Panc1 (cell line): ENCODE results near the gene SYDE2. TPM values are rescaled to one million over a fixed set of nuclear protein-coding genes. Genes with fewer than 3 reads are reported as not detected.
"Not testable (repeated sequence)": the region's sequence is repeated elsewhere in the genome, so short reads cannot be mapped to it uniquely, and the experiment has no call there.

Experiments
- ATAC-seq: fragments of 200-7000 bp; cut with Tn5 transposase; 2 replicates; pipeline ENCODE4 v1.9.1; 2020; ENCODE audit warnings: mild to moderate bottlenecking, moderate library complexity
- BruUV-seq: library from RNA; stranded (reverse); fragments of 400-500 nt; replicated peaks from 2 replicates; lab custom pipeline; 2021; lab: Mats Ljungman, UMichigan
- CTCF ChIA-PET: fragments of 300-600 bp; sonication (Branson Sonifier 250); formaldehyde crosslinking; loops from one replicate; lab custom pipeline; 2022; ENCODE audit warnings: antibody characterized with exemption; lab: Charles Lee
- POLR2A ChIA-PET: fragments of 300-600 bp; sonication (Branson Sonifier 250); formaldehyde crosslinking; loops from one replicate; lab custom pipeline; 2022; ENCODE audit warnings: antibody characterized with exemption; lab: Charles Lee
- DNase-seq: peaks from one replicate; pipeline ENCODE4 v3.0.0-alpha.2; 2010; ENCODE audit warnings: low read depth, low spot score
- H3K27ac ChIP-seq: 2 replicates; pipeline ENCODE4 v1.5.1; 2011; ENCODE audit warnings: mild to moderate bottlenecking, low read length, inconsistent platforms
- H3K27me3 ChIP-seq: fragments of 200-500 bp; sonication (Bioruptor generic); 2 replicates; pipeline ENCODE4 v1.6.0; 2014; ENCODE audit warnings: low read length, inconsistent platforms; ENCODE audit not compliant: control insufficient read depth, insufficient read depth
- H3K36me3 ChIP-seq: fragments of 200-500 bp; sonication (Bioruptor generic); 2 replicates; pipeline ENCODE4 v1.5.1; 2014; ENCODE audit warnings: inconsistent platforms, mild to moderate bottlenecking, low read length, moderate library complexity; ENCODE audit not compliant: control insufficient read depth, insufficient read depth
- H3K4me1 ChIP-seq: 2 replicates; pipeline ENCODE4 v1.5.1; 2011; ENCODE audit warnings: inconsistent platforms, mild to moderate bottlenecking, low read length, moderate library complexity; ENCODE audit not compliant: control insufficient read depth, insufficient read depth
- H3K4me3 ChIP-seq, 2 experiments: 2 replicates each; pipeline ENCODE4 v1.5.1; 2011 to 2012; ENCODE audit warnings: low read depth in 2 of 2, low read length in 2 of 2, mild to moderate bottlenecking in 2 of 2, inconsistent platforms in 1 of 2, moderate library complexity in 1 of 2
- H3K9me3 ChIP-seq: fragments of 200-500 bp; sonication (Bioruptor generic); 2 replicates; pipeline ENCODE4 v1.5.1; 2014; ENCODE audit warnings: low read depth, mild to moderate bottlenecking, inconsistent platforms, low read length, moderate library complexity; ENCODE audit not compliant: control insufficient read depth, insufficient read depth
- POLR2AphosphoS5 ChIP-seq: IDR thresholded peaks from 2 replicates; pipeline ENCODE4 v1.6.1; 2012; ENCODE audit warnings: mild to moderate bottlenecking, low read depth, low read length, moderate library complexity
- REST ChIP-seq, 2 experiments: IDR thresholded peaks; 2 replicates each; pipeline ENCODE4 v1.6.1; 2011 to 2012; ENCODE audit warnings: low read depth in 2 of 2, control low read depth in 1 of 2, low read length in 1 of 2, mild to moderate bottlenecking in 1 of 2, moderate library complexity in 1 of 2; ENCODE audit not compliant: insufficient read depth in 1 of 2
- SIN3A ChIP-seq: IDR thresholded peaks from 2 replicates; pipeline ENCODE4 v1.6.1; 2012; ENCODE audit warnings: low read depth, mild to moderate bottlenecking, low read length, moderate library complexity, borderline replicate concordance; ENCODE audit not compliant: insufficient read depth
- TCF7L2 ChIP-seq: IDR thresholded peaks from 2 replicates; pipeline ENCODE4 v1.6.1; 2011; ENCODE audit warnings: mild to moderate bottlenecking, low read depth, low read length, inconsistent platforms
- in situ Hi-C: cut with HindIII; loops from 2 replicates; pipeline ENCODE4 v1.10.0; 2016; ENCODE audit warnings: low sequenced_read_pairs, low pct_unique_long_range_greater_than_20kb
- intact Hi-C: fragments of 100-400 bp; cut with micrococcal nuclease; formaldehyde crosslinking; loops from one replicate; pipeline ENCODE4 v1.10.0; 2022; ENCODE audit not compliant: unreplicated experiment
- total RNA-seq: library from RNA; stranded (reverse); gene quantifications from one replicate; pipeline ENCODE4 v1.2.1, GENCODE V29; 2021; ENCODE audit not compliant: unreplicated experiment
- TF ChIP-seq, protein P1 (sequence below): fragments of 450-650 bp; IDR thresholded peaks from 2 replicates; pipeline ENCODE4 v1.5.1; 2017; ENCODE audit warnings: mild to moderate bottlenecking

The SYDE2 gene
- total RNA-seq, 1 experiment from 2014 or later: 18.2 TPM

DNA sequence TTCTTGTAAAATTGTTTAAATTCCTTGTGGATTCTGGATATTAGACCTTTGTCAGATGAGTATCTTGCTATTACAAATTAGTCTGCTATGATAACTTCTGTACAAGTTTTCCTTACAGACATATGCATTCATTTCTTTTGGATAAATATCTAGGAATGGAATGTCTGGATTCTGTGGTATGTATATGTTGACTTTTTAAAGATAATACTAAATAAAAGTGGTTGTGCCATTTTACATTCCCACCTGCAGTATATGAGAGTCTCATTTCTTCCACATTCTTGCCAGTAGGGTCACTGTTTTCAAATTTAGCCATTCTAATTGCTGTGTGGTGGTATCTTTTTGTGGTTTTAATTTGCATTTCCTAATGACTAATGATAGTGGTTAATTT lies 53.9 kb downstream of the SYDE2 start:
- TF ChIP-seq SIN3A (no peak), TCF7L2 (no peak), REST (IDR thresholded peaks at IDR 0.05; ENCODE audit: insufficient read depth in 1 of 2, low read depth in 2 of 2, low read length in 1 of 2) (no peak), POLR2AphosphoS5 (no peak)
- TF ChIP-seq, protein P1, sequence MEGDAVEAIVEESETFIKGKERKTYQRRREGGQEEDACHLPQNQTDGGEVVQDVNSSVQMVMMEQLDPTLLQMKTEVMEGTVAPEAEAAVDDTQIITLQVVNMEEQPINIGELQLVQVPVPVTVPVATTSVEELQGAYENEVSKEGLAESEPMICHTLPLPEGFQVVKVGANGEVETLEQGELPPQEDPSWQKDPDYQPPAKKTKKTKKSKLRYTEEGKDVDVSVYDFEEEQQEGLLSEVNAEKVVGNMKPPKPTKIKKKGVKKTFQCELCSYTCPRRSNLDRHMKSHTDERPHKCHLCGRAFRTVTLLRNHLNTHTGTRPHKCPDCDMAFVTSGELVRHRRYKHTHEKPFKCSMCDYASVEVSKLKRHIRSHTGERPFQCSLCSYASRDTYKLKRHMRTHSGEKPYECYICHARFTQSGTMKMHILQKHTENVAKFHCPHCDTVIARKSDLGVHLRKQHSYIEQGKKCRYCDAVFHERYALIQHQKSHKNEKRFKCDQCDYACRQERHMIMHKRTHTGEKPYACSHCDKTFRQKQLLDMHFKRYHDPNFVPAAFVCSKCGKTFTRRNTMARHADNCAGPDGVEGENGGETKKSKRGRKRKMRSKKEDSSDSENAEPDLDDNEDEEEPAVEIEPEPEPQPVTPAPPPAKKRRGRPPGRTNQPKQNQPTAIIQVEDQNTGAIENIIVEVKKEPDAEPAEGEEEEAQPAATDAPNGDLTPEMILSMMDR: peak; percentile 12; the same call in 1 of the 2 replicates
- no peak overlapping the region for H3K27ac ChIP-seq
- ChIA-PET CTCF (no interaction called here), POLR2A (no interaction called here)
- in situ Hi-C loops (no loop called here), intact Hi-C loops (no loop called here)
- no peak overlapping the region for H3K4me3 ChIP-seq
- H3K9me3 ChIP-seq: no peaks in the 10 kb centered on the region
- no TSS peak for BruUV-seq
- DNase-seq (no peak), ATAC-seq (peak; percentile 69)
- no peaks in the 10 kb centered on the region for H3K27me3 ChIP-seq
- no peaks in the 10 kb centered on the region for H3K36me3 ChIP-seq
- H3K4me1 ChIP-seq: no peaks in the 10 kb centered on the region

GRCh38 chr1:85146298-85146971 lies 54.4 kb downstream of the SYDE2 start:
- BruUV-seq, H3K27ac ChIP-seq, intact Hi-C loops, in situ Hi-C loops, DNase-seq, H3K27me3 ChIP-seq, H3K4me3 ChIP-seq, CTCF ChIA-PET, H3K4me1 ChIP-seq, H3K9me3 ChIP-seq, POLR2A ChIA-PET, ATAC-seq, H3K36me3 ChIP-seq: not testable (repeated sequence)

DNA sequence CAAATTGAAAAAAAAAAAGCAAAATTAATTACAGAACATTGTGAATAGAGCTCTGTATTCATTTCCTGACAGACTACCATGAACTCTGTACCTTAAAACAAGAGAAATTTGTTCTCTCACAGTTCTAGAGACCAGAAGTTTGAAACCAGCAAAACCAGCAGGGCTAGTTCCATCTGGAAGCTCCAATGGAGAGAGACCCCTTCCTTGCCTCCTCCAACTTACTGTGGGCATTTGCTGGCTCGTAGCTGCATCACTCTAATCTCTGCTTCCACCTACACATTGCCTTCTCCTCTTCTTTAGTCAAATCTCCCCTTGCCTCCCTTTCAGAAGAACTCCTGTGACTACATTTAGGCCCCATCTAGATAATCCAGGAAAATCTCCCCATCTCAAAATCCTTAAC lies 56.5 kb downstream of the SYDE2 start:
- POLR2A ChIA-PET: no interaction called here
- BruUV-seq: no TSS peak

More for the DNA sequence above, 56.5 kb downstream of the SYDE2 start:
- Histone ChIP-seq H3K4me3 (no peak overlapping the region), H3K27me3 (no peaks in the 10 kb centered on the region), H3K4me1 (no peaks in the 10 kb centered on the region), H3K9me3 (no peaks in the 10 kb centered on the region), H3K36me3 (no peaks in the 10 kb centered on the region), H3K27ac (no peak overlapping the region; the same call in 1 of the 2 replicates)
- ATAC-seq: no peak
- DNase-seq: no peak
- in situ Hi-C loops: no loop called here
- CTCF ChIA-PET: interaction anchor here (0.8 kb wide), 1 partner anchor 36 kb away, joined by 5 read pairs; no protein-coding TSS in a partner anchor
- intact Hi-C loops: no loop called here
- TF ChIP-seq SIN3A: no peak
- TF ChIP-seq, protein P1: no peak; the same call in 1 of the 2 replicates
- TF ChIP-seq TCF7L2: no peak
- no peak for TF ChIP-seq POLR2AphosphoS5
- TF ChIP-seq REST (IDR thresholded peaks at IDR 0.05; ENCODE audit: insufficient read depth in 1 of 2, low read depth in 2 of 2, low read length in 1 of 2): no peak
